ENCODE data around the gene NUDT8. TPM values are rescaled to one million over a fixed set of nuclear protein-coding genes. Genes with fewer than 3 reads are reported as not detected.

NUDT8 gene
- polyA plus RNA-seq, 2 of the 4 experiments (the other 2 are of a cell fraction): 1.8 to 5.6 TPM

DNA sequence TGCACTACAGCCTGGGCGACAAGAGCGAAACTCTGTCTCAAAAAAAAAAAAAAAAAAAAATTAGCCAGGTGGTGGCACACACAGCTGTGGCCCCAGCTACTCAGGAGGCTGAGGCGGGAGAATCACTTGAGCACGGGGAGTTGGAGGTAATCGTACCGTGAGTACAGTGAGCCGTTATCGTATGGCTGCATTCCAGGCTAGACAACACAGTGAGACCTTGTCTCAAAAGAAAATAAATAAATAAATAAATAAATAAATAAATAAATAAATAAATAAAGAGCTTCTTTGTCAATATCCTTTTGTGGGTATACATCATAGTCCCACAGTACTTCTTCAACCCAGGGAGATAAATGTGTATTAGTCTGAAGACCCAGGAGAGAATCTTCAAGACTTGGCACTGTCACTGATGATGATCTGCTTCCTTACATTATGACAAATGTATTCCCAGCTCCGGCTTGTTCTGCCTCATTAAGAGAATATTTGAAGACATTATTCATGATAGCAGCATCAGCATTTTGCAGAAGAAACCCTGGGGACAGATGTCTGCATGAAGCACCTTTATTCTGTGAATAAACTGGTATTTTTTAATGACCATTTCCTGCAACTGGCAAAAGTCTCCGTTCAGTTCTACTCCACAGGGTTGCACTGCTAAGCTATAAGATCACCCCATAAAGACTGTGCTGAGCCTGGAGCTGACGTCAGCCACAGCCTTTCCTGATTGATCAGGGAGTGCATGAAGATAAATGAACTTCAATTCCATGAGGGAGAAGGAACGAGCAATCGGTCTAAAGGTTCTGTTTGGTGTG lies 22.4 kb upstream of the NUDT8 start:
- Histone ChIP-seq H3K4me3 (no peak overlapping the region), H3K9me3 (peaks cover 14% of the 10 kb centered on the region; the same call in 1 of the 3 replicates), H3K4me2 (no peak overlapping the region), H3K4me1 (peaks cover 8% of the 10 kb centered on the region; the same call in 2 of the 3 replicates), H3K27ac (no peak overlapping the region)
- TF ChIP-seq ZC3H11A (IDR thresholded peaks at IDR 0.05) (peak; percentile 81), HDAC2 (IDR thresholded peaks at IDR 0.05) (no peak)
- DNase-seq (ENCODE audit: low read depth in 1 of 2, low spot score in 1 of 2): no peak
- no peak for FAIRE-seq
- ChIA-PET CTCF (interaction anchor here (0.6 to 12.7 kb wide), 7 partner anchors 13 to 238 kb away, joined by 3 to 169 read pairs (median 7); partner anchors contain the start of genes ALDH3B2, NUDT8 and TBX10), POLR2A (no interaction called here)
- no peak for ATAC-seq
- 72% methylated on average over 13 of the region's 13 CpGs for WGBS (ENCODE audit: missing lambda C conversion rate)

DNA sequence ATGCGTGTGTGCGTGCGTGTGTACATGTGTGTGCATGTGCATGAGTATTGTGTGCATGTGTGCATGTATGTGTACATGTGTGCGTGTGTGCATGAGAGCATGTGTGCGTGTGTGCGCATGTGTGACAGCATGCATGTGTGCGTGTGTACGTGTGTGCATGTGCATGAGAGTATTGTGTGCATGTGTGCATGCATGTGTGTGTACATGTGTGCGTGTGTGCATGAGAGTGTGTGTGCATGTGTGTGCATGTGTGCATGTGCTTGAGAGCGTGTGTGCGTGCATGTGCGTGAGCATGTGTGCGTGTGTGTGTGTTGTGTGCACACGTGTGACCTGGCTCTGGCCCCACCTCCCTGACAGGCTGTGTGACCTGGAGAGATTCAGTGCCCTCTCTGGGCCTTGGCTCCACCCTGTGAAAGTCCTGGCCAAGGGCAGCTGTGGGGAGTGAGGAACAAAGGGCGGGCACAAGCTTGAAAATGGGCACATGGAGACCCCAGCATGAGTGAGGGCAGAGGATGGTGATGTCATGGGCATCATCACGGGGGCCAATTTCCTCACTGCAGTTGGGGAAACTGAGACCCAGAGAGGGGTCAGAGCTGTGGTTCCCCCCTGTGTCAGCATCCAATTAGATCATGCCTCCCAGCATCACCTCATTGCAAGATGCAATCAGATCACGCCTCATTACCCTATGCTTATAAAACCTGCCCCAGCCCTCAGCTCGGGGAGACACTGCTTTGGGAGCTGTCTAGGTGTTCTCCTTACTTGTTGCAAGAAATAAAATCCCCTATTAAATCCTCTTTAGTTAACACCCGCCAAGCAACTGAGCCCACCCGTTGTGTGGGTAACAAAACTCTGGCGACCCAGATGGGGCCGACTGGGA lies 20.1 kb upstream of the NUDT8 start:
- WGBS (ENCODE audit: missing lambda C conversion rate): 76% methylated on average over 22 of the region's 22 CpGs
- FAIRE-seq: no peak

DNA sequence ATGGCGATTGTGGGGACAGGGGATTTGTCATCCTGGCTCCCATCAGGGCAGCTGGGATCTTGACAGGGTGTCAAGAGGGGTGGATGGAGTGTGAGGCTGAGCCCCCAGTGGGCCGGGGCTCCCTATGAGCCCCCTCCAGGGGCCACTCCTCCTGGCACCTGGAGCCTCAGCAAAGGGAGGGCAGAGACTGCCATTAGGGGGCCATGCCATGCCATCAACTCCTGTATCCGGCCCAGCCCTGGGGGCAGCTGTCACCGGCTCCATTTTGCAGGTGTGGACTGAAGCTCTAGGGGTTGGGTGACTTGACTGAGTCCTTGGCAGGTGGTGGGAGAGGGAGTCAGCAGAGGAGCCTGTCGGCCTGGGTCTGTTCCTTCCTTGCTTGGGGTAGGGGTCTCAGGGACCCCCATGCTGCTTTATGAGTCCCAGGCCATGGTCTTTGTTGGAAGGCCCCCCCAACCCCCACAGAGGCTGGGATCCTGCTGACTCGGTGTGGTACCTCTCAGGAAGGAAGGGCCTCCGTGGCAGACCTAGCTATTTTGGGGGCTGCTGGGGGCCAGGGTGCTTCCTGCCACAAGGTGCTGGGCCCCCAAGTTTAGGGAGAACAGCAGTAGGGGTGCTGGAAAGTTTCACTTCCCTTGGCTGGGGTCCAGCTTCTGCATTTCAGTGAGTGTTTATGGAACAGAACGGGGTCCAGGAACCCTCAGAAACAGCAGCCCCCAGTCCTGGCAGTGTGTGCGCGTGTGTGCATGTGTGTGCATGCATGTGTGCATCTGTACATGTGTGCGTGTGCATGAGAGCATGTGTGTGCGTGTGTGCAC lies 19.3 kb upstream of the NUDT8 start:
- peaks cover 2% of the 10 kb centered on the region; the same call in 2 of the 3 replicates for H3K9me3 ChIP-seq
- WGBS (ENCODE audit: missing lambda C conversion rate): 84% methylated on average over 12 of the region's 12 CpGs
- POLR2A ChIA-PET: interaction anchor here (1.3 kb wide), 1 partner anchor 19 kb away, joined by 10 read pairs; the partner anchor contains the start of gene NUDT8
- H3K27ac ChIP-seq: no peak overlapping the region
- ATAC-seq (peak in 1 of 2 experiments; percentile 2; a peak in 1 of 6 replicates), DNase-seq (ENCODE audit: low read depth in 1 of 2, low spot score in 1 of 2) (no peak), FAIRE-seq (no peak)
- TF ChIP-seq MYC (IDR thresholded peaks at IDR 0.05; ENCODE audit: borderline replicate concordance, low read length): no peak
- no peak for TF ChIP-seq BHLHE40 (IDR thresholded peaks at IDR 0.05; ENCODE audit: low read depth, low read length)
- TF ChIP-seq, protein P1, sequence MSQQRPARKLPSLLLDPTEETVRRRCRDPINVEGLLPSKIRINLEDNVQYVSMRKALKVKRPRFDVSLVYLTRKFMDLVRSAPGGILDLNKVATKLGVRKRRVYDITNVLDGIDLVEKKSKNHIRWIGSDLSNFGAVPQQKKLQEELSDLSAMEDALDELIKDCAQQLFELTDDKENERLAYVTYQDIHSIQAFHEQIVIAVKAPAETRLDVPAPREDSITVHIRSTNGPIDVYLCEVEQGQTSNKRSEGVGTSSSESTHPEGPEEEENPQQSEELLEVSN (IDR thresholded peaks at IDR 0.05; ENCODE audit: borderline replicate concordance, low read depth): no peak
- TF ChIP-seq ZFP36 (IDR thresholded peaks at IDR 0.05; ENCODE audit: borderline replicate concordance, partially characterized antibody): no peak
- no peak for TF ChIP-seq CHD4 (IDR thresholded peaks at IDR 0.05; ENCODE audit: borderline replicate concordance)
- TF ChIP-seq ZC3H11A (IDR thresholded peaks at IDR 0.05): no peak
- TF ChIP-seq RARB (CRISPR knock-in tag; IDR thresholded peaks at IDR 0.05): no peak
- no peak for TF ChIP-seq TFCP2L1 (CRISPR knock-in tag; IDR thresholded peaks at IDR 0.05)
- no peak for TF ChIP-seq HDAC2 (IDR thresholded peaks at IDR 0.05)
- TF ChIP-seq ESRRA (IDR thresholded peaks at IDR 0.05; ENCODE audit: borderline replicate concordance, low read length): no peak
- TF ChIP-seq TP53 (CRISPR knock-in tag; IDR thresholded peaks at IDR 0.05): no peak
- TF ChIP-seq ZSCAN20 (CRISPR knock-in tag; IDR thresholded peaks at IDR 0.05): no peak
- no peak for TF ChIP-seq KDM1A (IDR thresholded peaks at IDR 0.05; ENCODE audit: low read depth)
- TF ChIP-seq, protein P2, sequence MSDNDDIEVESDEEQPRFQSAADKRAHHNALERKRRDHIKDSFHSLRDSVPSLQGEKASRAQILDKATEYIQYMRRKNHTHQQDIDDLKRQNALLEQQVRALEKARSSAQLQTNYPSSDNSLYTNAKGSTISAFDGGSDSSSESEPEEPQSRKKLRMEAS (IDR thresholded peaks at IDR 0.05): no peak
- TF ChIP-seq CHD2 (IDR thresholded peaks at IDR 0.05; ENCODE audit: low read length, partially characterized antibody): no peak
- TF ChIP-seq SMC3 (IDR thresholded peaks at IDR 0.05): no peak
- H3K4me2 ChIP-seq: no peak overlapping the region
- CTCF ChIA-PET: interaction anchor here (0.9 to 12.7 kb wide), 14 partner anchors 10 to 387 kb away, joined by 3 to 169 read pairs (median 6); partner anchors contain the start of genes ALDH3B2, NUDT8 and TBX10
- no peak overlapping the region for H3K4me3 ChIP-seq
- peaks cover 5% of the 10 kb centered on the region; the same call in 2 of the 3 replicates for H3K4me1 ChIP-seq

More for the DNA sequence above, 20.1 kb upstream of the NUDT8 start:
- peak in 1 of 2 experiments; percentile 30; a peak in 3 of 6 replicates for ATAC-seq
- TF ChIP-seq RARB (CRISPR knock-in tag; IDR thresholded peaks at IDR 0.05) (no peak), FOXS1 (CRISPR knock-in tag; IDR thresholded peaks at IDR 0.05) (no peak), TP53 (CRISPR knock-in tag; IDR thresholded peaks at IDR 0.05) (no peak), HDAC2 (IDR thresholded peaks at IDR 0.05) (no peak), POLR2AphosphoS2 (conservative IDR thresholded peaks at IDR 0.05; ENCODE audit: low read length) (no peak), KDM1A (IDR thresholded peaks at IDR 0.05; ENCODE audit: low read depth) (peak; percentile 85), ZFP36 (IDR thresholded peaks at IDR 0.05; ENCODE audit: borderline replicate concordance, partially characterized antibody) (peak; percentile 47)
- TF ChIP-seq, protein P3, sequence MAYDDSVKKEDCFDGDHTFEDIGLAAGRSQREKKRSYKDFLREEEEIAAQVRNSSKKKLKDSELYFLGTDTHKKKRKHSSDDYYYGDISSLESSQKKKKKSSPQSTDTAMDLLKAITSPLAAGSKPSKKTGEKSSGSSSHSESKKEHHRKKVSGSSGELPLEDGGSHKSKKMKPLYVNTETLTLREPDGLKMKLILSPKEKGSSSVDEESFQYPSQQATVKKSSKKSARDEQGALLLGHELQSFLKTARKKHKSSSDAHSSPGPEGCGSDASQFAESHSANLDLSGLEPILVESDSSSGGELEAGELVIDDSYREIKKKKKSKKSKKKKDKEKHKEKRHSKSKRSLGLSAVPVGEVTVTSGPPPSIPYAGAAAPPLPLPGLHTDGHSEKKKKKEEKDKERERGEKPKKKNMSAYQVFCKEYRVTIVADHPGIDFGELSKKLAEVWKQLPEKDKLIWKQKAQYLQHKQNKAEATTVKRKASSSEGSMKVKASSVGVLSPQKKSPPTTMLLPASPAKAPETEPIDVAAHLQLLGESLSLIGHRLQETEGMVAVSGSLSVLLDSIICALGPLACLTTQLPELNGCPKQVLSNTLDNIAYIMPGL (CRISPR knock-in tag; IDR thresholded peaks at IDR 0.05; ENCODE audit: borderline replicate concordance): no peak
- TF ChIP-seq, protein P4, sequence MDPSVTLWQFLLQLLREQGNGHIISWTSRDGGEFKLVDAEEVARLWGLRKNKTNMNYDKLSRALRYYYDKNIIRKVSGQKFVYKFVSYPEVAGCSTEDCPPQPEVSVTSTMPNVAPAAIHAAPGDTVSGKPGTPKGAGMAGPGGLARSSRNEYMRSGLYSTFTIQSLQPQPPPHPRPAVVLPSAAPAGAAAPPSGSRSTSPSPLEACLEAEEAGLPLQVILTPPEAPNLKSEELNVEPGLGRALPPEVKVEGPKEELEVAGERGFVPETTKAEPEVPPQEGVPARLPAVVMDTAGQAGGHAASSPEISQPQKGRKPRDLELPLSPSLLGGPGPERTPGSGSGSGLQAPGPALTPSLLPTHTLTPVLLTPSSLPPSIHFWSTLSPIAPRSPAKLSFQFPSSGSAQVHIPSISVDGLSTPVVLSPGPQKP (IDR thresholded peaks at IDR 0.05; ENCODE audit: low read depth, low read length): no peak
- POLR2A ChIA-PET: interaction anchor here (1.8 kb wide), 1 partner anchor 19 kb away, joined by 7 read pairs; the partner anchor contains the start of gene NUDT8
- Histone ChIP-seq H3K4me3 (peak overlapping the region; percentile 53), H3K9me3 (no peaks in the 10 kb centered on the region), H3K4me1 (peaks cover 5% of the 10 kb centered on the region; the same call in 2 of the 3 replicates), H3K4me2 (peak overlapping the region; percentile 82), H3K27ac (peak overlapping the region; percentile 76 to 93)
- no peak for DNase-seq (ENCODE audit: low read depth in 1 of 2, low spot score in 1 of 2)
- CTCF ChIA-PET: interaction anchor here (1.4 to 12.7 kb wide), 7 partner anchors 9 to 42 kb away, joined by 6 to 169 read pairs (median 18); partner anchors contain the start of genes NUDT8 and TBX10

All from A549 (cell line).